HG03432 (cell line): ENCODE results near the gene MSANTD1.

ENCODE experiments used
- ATAC-seq: cut with Tn5 transposase; IDR thresholded peaks from one replicate; pipeline ENCODE4 v1.9.1; 2021; ENCODE audit warnings: mild to moderate bottlenecking, moderate library complexity; ENCODE audit not compliant: unreplicated experiment

The MSANTD1 gene

GRCh38 chr4:3215733-3216132 lies 33.2 kb upstream of the MSANTD1 start:
- ATAC-seq: no peak

GRCh38 chr4:3217266-3217665 lies 31.7 kb upstream of the MSANTD1 start:
- no peak for ATAC-seq

- no peak for ATAC-seq
Measured at GRCh38 chr4:3217771-3218170, 31.2 kb upstream of the MSANTD1 start.

GRCh38 chr4:3218824-3219760 lies 29.9 kb upstream of the MSANTD1 start:
- no peak for ATAC-seq

- ATAC-seq: no peak
Measured at GRCh38 chr4:3219761-3220475, 29.0 kb upstream of the MSANTD1 start.

- no peak for ATAC-seq
Measured at GRCh38 chr4:3220476-3221183, 28.3 kb upstream of the MSANTD1 start.

GRCh38 chr4:3221184-3221494 lies 27.8 kb upstream of the MSANTD1 start:
- ATAC-seq: no peak

- ATAC-seq: no peak
Measured at GRCh38 chr4:3221996-3222395, 27.0 kb upstream of the MSANTD1 start.

- ATAC-seq: no peak
Measured at GRCh38 chr4:3223346-3223745, 25.6 kb upstream of the MSANTD1 start.

GRCh38 chr4:3223956-3224748 lies 24.8 kb upstream of the MSANTD1 start:
- no peak for ATAC-seq

GRCh38 chr4:3225071-3225850 lies 23.7 kb upstream of the MSANTD1 start:
- ATAC-seq: no peak

GRCh38 chr4:3225936-3226335 lies 23.0 kb upstream of the MSANTD1 start:
- ATAC-seq: no peak

GRCh38 chr4:3226467-3226866 lies 22.5 kb upstream of the MSANTD1 start:
- no peak for ATAC-seq

- ATAC-seq: no peak
Measured at GRCh38 chr4:3226944-3227343, 22.0 kb upstream of the MSANTD1 start.

- no peak for ATAC-seq
Measured at GRCh38 chr4:3227878-3228675, 20.9 kb upstream of the MSANTD1 start.

- no peak for ATAC-seq
Measured at GRCh38 chr4:3228881-3229280, 20.1 kb upstream of the MSANTD1 start.

GRCh38 chr4:3229328-3229727 lies 19.6 kb upstream of the MSANTD1 start:
- no peak for ATAC-seq

GRCh38 chr4:3229964-3230363 lies 19.0 kb upstream of the MSANTD1 start:
- no peak for ATAC-seq

GRCh38 chr4:3231471-3231870 lies 17.5 kb upstream of the MSANTD1 start:
- ATAC-seq: no peak
